Measurements from ENCODE around the gene DCDC2B. TPM values are rescaled to one million over a fixed set of nuclear protein-coding genes. Genes with fewer than 3 reads are reported as not detected.

The DCDC2B gene
- total RNA-seq, 1 donor from 2014 or later: not detected

DNA sequence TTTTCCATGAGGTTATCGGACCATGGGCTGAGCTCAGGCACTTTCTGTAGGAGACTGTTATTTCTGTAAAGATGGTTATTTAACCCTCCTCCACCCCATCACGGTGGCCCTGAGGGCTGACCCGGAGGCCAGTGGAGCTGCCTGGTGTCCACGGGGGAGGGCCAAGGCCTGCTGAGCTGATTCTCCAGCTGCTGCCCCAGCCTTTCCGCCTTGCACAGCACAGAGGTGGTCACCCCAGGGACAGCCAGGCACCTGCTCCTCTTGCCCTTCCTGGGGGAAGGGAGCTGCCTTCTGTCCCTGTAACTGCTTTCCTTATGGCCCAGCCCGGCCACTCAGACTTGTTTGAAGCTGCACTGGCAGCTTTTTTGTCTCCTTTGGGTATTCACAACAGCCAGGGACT lies 11.1 kb upstream of the DCDC2B start:
- TF ChIP-seq, protein P1, sequence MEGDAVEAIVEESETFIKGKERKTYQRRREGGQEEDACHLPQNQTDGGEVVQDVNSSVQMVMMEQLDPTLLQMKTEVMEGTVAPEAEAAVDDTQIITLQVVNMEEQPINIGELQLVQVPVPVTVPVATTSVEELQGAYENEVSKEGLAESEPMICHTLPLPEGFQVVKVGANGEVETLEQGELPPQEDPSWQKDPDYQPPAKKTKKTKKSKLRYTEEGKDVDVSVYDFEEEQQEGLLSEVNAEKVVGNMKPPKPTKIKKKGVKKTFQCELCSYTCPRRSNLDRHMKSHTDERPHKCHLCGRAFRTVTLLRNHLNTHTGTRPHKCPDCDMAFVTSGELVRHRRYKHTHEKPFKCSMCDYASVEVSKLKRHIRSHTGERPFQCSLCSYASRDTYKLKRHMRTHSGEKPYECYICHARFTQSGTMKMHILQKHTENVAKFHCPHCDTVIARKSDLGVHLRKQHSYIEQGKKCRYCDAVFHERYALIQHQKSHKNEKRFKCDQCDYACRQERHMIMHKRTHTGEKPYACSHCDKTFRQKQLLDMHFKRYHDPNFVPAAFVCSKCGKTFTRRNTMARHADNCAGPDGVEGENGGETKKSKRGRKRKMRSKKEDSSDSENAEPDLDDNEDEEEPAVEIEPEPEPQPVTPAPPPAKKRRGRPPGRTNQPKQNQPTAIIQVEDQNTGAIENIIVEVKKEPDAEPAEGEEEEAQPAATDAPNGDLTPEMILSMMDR (conservative IDR thresholded peaks at IDR 0.05): no peak
- H3K36me3 Mint-ChIP-seq (ENCODE audit: low read depth): peaks cover 18% of the 10 kb centered on the region
- peaks cover 3% of the 10 kb centered on the region for H3K27me3 Mint-ChIP-seq (ENCODE audit: low read depth)
- H3K27ac Mint-ChIP-seq (ENCODE audit: unreplicated experiment): no peak overlapping the region
- peaks cover 43% of the 10 kb centered on the region for H3K4me1 Mint-ChIP-seq
- peak overlapping the region; percentile 57 for H3K4me3 Mint-ChIP-seq
- H3K9me3 Mint-ChIP-seq: no peaks in the 10 kb centered on the region
- DNase-seq (ENCODE audit: low read depth, low spot score): no peak

DNA sequence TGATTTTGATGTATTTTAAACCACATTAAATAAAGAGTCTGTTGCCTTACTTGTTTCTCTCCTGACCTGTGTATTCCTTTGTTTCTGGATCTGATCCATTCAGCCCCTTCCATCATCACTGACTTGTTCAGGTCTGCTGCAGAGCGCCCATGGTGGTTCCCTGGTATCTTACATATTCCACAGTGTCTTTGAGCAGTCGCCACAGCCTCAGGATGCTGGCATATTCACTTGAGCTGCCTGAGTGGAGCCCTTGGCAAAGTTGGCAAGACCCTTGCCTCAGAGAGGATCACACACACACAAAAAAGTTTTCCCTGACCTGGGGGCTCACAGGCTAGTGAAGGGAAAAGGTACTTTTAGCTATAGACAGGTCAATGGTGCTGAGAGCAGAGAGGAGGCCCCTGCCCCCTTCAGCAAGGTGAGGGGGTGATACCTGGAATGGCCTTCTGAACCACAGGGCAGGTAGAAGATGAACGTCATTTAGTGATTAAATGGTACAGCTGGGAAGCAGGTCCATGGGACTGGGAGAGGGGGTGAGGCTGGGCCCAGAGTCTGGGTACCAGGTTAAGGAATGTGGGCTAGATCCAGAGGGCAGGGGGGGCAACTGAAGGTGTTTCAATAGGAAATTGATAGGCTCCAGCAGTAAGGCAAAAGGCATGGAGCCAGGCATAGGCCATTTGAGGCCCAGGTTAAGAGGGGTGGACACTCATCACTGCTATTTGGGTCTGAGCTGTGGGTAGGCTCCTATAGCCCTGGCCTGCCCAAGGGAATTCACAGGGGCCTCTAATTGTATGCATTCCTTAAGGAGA lies 10.4 kb upstream of the DCDC2B start:
- peak overlapping the region; percentile 50 for H3K4me3 Mint-ChIP-seq

DNA sequence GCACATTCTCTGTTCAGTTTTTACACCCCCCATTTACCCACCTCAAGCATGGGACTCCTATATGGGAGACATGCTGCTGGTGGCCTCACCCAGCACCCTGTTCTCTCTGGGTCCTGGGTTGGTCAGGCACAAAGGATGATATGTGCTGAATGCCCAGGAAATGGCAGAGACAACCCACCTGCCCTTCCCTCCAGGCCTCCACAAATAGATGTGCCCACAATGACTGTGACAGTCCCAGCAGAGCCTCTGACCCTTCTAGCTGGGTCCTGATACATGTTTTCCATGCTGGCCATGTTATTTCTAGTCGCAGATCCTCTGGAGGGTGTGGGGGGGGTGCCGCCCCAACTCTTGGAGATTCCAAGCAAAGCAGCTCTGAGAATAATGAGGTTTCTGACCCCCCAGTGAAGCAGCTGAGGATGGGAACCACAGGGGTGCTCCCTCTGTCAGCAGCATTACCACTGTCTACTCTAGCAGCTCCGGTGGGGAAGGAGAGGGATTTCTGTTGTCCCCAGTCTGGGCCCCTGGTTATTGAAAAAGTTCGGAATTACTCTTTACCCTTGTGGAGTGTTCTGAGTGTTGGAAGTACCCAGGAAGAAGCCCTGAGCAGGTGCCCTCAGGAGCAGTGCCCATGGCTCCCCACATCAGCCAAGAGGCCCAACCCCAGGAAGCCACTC lies 9.7 kb upstream of the DCDC2B start:
- Mint-ChIP-seq H3K4me1 (peaks cover 43% of the 10 kb centered on the region), H3K36me3 (ENCODE audit: low read depth) (peaks cover 8% of the 10 kb centered on the region), H3K27me3 (ENCODE audit: low read depth) (peaks cover 3% of the 10 kb centered on the region), H3K4me3 (peak overlapping the region; percentile 50), H3K9me3 (no peaks in the 10 kb centered on the region), H3K27ac (ENCODE audit: unreplicated experiment) (peak overlapping the region; percentile 67)
- DNase-seq (ENCODE audit: low read depth, low spot score): no peak
- TF ChIP-seq, protein P1 (conservative IDR thresholded peaks at IDR 0.05): no peak

More for the DNA sequence above, 10.4 kb upstream of the DCDC2B start:
- TF ChIP-seq, protein P1 (conservative IDR thresholded peaks at IDR 0.05): no peak
- Mint-ChIP-seq H3K36me3 (ENCODE audit: low read depth) (peaks cover 13% of the 10 kb centered on the region), H3K4me1 (peaks cover 43% of the 10 kb centered on the region), H3K27me3 (ENCODE audit: low read depth) (peaks cover 3% of the 10 kb centered on the region), H3K27ac (ENCODE audit: unreplicated experiment) (no peak overlapping the region), H3K9me3 (no peaks in the 10 kb centered on the region)
- DNase-seq (ENCODE audit: low read depth, low spot score): no peak

DNA sequence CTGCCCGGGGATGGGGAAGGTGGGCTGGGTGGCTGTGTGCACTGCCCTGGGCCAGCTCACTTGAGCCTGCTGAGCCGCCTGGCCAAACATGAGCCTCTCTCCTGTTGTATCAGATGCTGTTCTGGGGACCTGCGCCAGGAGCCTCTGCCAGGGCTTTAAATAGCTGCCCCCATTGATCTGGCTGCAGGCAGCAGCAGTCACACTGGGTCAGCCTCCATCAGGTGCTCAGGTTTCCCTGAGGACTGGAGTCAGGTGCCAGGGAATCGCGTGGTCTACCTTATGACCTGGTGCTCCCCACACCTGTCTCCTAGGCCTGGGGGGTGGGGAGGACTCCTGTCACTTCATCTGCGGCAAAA lies 9.2 kb upstream of the DCDC2B start:
- H3K4me1 Mint-ChIP-seq: peaks cover 45% of the 10 kb centered on the region
- peak overlapping the region; percentile 92 for H3K4me3 Mint-ChIP-seq
- DNase-seq (ENCODE audit: low read depth, low spot score): no peak
- H3K9me3 Mint-ChIP-seq: no peaks in the 10 kb centered on the region
- peaks cover 6% of the 10 kb centered on the region for H3K36me3 Mint-ChIP-seq (ENCODE audit: low read depth)
- TF ChIP-seq, protein P1 (conservative IDR thresholded peaks at IDR 0.05): no peak
- H3K27ac Mint-ChIP-seq (ENCODE audit: unreplicated experiment): no peak overlapping the region
- peaks cover 3% of the 10 kb centered on the region for H3K27me3 Mint-ChIP-seq (ENCODE audit: low read depth)

DNA sequence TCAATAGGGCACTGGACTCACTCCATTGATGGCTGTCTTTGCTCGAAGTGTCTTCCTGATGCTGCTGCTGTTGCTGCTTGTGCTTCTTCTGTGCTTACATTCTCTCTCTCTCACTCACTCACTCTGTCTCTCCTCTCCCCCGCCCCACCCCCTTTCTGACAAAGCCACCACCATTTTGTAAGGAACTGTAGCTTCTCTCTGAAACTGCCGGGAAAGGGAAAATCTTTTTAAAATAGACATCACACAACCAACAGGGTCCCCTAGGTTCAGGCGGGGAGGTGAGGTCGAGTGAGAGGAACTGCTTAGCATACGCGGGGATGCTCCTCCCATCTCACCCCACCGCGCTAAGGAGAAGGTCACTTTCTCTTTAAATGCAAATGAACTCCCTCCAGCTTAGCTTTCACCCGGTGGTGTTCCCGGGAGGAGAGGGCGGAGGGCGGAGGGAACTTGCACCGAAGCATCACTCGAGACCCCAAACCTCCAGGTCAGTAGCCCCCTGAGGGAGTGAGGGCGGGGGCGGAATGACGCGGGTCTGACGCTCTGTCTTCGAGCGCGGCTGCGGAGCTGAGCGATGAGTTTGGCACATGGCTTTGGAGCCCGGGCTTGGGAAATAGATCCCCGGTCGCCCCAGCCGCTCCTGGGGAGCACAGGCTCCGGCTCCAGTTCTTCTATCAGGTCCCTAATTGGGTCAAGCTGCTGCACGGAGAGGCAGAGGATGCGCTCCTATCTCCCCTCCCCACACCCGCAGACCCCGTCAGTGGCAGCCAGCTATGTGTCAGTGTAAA lies 8.5 kb upstream of the DCDC2B start, which contains the start of gene CCDC28B:
Gene CCDC28B, plus strand, starts transcription at position 370 of the 785 bp plus-strand sequence. CDS start 1,341 bp downstream, outside the sequence.
- peak within 1 kb of the TSS; percentile 98 for H3K27ac Mint-ChIP-seq (ENCODE audit: unreplicated experiment)
- peaks cover 47% of the 10 kb centered on the region for H3K4me1 Mint-ChIP-seq
- TF ChIP-seq, protein P1 (conservative IDR thresholded peaks at IDR 0.05): no peak
- H3K27me3 Mint-ChIP-seq (ENCODE audit: low read depth): peaks cover 3% of the 10 kb centered on the region
- peak; percentile 66 for DNase-seq (ENCODE audit: low read depth, low spot score)
- peaks cover 6% of the 10 kb centered on the region for H3K36me3 Mint-ChIP-seq (ENCODE audit: low read depth)
- H3K4me3 Mint-ChIP-seq: peak within 1 kb of the TSS; percentile 92
- H3K9me3 Mint-ChIP-seq: no peaks in the 10 kb centered on the region
